ENCODE measurements around the gene GPSM1. TPM values are rescaled to one million over a fixed set of nuclear protein-coding genes. Genes with fewer than 3 reads are reported as not detected.

Gene GPSM1
- 10 to 100 TPM; 13.8 to 17.0 TPM for total RNA-seq
- long read RNA-seq, donor 1, transcript GPSM1-205 (14 exons, 3,633 nt) = major isoform, 5 of 9 reads
- long read RNA-seq, donor 1, partial matches to known transcripts = 1 of 9 reads
- long read RNA-seq, donor 1, other reads (novel, unspliced or antisense) = 2 of 9 reads
- long read RNA-seq, donor 2, partial matches to known transcripts = 9 of 16 reads
- long read RNA-seq, donor 2, other reads (novel, unspliced or antisense) = 3 of 16 reads

- intact Hi-C loops (cut with DNase I) = loop anchor here in 1 of 2 donors (2.0 kb wide), 1 partner anchor 53 kb away; no protein-coding TSS in a partner anchor
These were observed at the start of gene GPSM1 for GRCh38 chr9:136327304-136327974. GPSM1 (plus strand) TSS chr9:136327539; CDS start chr9:136327696, 157 bp downstream.

GRCh38 chr9:136277746-136278145 lies 49.6 kb upstream of the GPSM1 start:
- no peak for DNase-seq (ENCODE audit: low spot score)
- intact Hi-C loops (cut with DNase I) = no loop called here

More at GRCh38 chr9:136327304-136327974, at the start of gene GPSM1:
- DNase-seq (ENCODE audit: low spot score) = no peak

- intact Hi-C loops (cut with DNase I) = no loop called here
- DNase-seq (ENCODE audit: low spot score) = no peak
These were observed 49.1 kb upstream of the GPSM1 start for GRCh38 chr9:136278221-136278620.

GRCh38 chr9:136278894-136279293 lies 48.4 kb upstream of the GPSM1 start:
- intact Hi-C loops (cut with DNase I) = no loop called here
- no peak for DNase-seq (ENCODE audit: low spot score)

- intact Hi-C loops (cut with DNase I) = no loop called here
- no peak for DNase-seq (ENCODE audit: low spot score)
These were observed 47.9 kb upstream of the GPSM1 start for GRCh38 chr9:136279471-136279870.

GRCh38 chr9:136280535-136281315 lies 46.6 kb upstream of the GPSM1 start:
- DNase-seq (ENCODE audit: low spot score) = no peak
- intact Hi-C loops (cut with DNase I) = loop anchor here in 1 of 2 donors (10.0 kb wide), 1 partner anchor 96 kb away; no protein-coding TSS in a partner anchor

GRCh38 chr9:136281421-136282271 lies 45.7 kb upstream of the GPSM1 start:
- intact Hi-C loops (cut with DNase I) = loop anchor here in 1 of 2 donors (10.0 kb wide), 1 partner anchor 97 kb away; no protein-coding TSS in a partner anchor
- no peak for DNase-seq (ENCODE audit: low spot score)

- DNase-seq (ENCODE audit: low spot score) = no peak
- intact Hi-C loops (cut with DNase I) = loop anchor here in 1 of 2 donors (10.0 kb wide), 1 partner anchor 98 kb away; no protein-coding TSS in a partner anchor
These were observed 45.0 kb upstream of the GPSM1 start for GRCh38 chr9:136282272-136282861.

- intact Hi-C loops (cut with DNase I) = loop anchor here in 1 of 2 donors (10.0 kb wide), 1 partner anchor 99 kb away; no protein-coding TSS in a partner anchor
- peak; percentile 94 for DNase-seq (ENCODE audit: low spot score)
These were observed 43.8 kb upstream of the GPSM1 start for GRCh38 chr9:136283291-136284235.

- DNase-seq (ENCODE audit: low spot score) = no peak
- intact Hi-C loops (cut with DNase I) = loop anchor here in 1 of 2 donors (10.0 kb wide), 1 partner anchor 100 kb away; no protein-coding TSS in a partner anchor
These were observed 43.0 kb upstream of the GPSM1 start for GRCh38 chr9:136284311-136284710.

- intact Hi-C loops (cut with DNase I) = loop anchor here in 1 of 2 donors (10.0 kb wide), 1 partner anchor 100 kb away; no protein-coding TSS in a partner anchor
- no peak for DNase-seq (ENCODE audit: low spot score)
These were observed 42.4 kb upstream of the GPSM1 start for GRCh38 chr9:136284951-136285350.

- no peak for DNase-seq (ENCODE audit: low spot score)
- intact Hi-C loops (cut with DNase I) = loop anchor here in 1 of 2 donors (10.0 kb wide), 1 partner anchor 101 kb away; no protein-coding TSS in a partner anchor
These were observed 41.6 kb upstream of the GPSM1 start for GRCh38 chr9:136285501-136286358.

GRCh38 chr9:136286359-136286986 lies 40.9 kb upstream of the GPSM1 start:
- intact Hi-C loops (cut with DNase I) = loop anchor here in 1 of 2 donors (10.0 kb wide), 1 partner anchor 102 kb away; no protein-coding TSS in a partner anchor
- DNase-seq (ENCODE audit: low spot score) = no peak

GRCh38 chr9:136286987-136287379 lies 40.4 kb upstream of the GPSM1 start:
- intact Hi-C loops (cut with DNase I) = loop anchor here in 1 of 2 donors (10.0 kb wide), 1 partner anchor 102 kb away; no protein-coding TSS in a partner anchor
- DNase-seq (ENCODE audit: low spot score) = no peak

- intact Hi-C loops (cut with DNase I) = loop anchor here in 1 of 2 donors (10.0 kb wide), 1 partner anchor 103 kb away; no protein-coding TSS in a partner anchor
- DNase-seq (ENCODE audit: low spot score) = no peak
These were observed 39.2 kb upstream of the GPSM1 start for GRCh38 chr9:136287960-136288753.
